ENCODE results near the gene ZRANB1. TPM values are rescaled to one million over a fixed set of nuclear protein-coding genes. Genes with fewer than 3 reads are reported as not detected.

The ZRANB1 gene
- total RNA-seq, 2 experiments from 2014 or later: 14.5 to 17.0 TPM

GRCh38 chr10:124916585-124917427, 25.1 kb upstream of the ZRANB1 start:
- H3K27ac ChIP-seq (ENCODE audit: low read depth, low read length, poor library complexity, severe bottlenecking): peak overlapping the region; percentile 63
- no TSS peak for BruUV-seq (replicated peaks)
- intact Hi-C loops (cut with micrococcal nuclease; ENCODE audit: unreplicated experiment): loop anchor here (1.0 to 5.0 kb wide), 5 partner anchors 70 to 380 kb away; partner anchors contain the start of genes ABRAXAS2 and FAM53B
- peaks cover 12% of the 10 kb centered on the region; the same call in 1 of the 2 replicates for H4K20me1 ChIP-seq (ENCODE audit: insufficient read depth, low read length)
- DNase-seq (ENCODE audit: low spot score): peak; percentile 97
- peak overlapping the region; percentile 99 for H3K4me2 ChIP-seq (ENCODE audit: low read length)
- POLR2A ChIA-PET: interaction anchor here (0.6 to 2.2 kb wide), 14 partner anchors 10 to 171 kb away, joined by 3 to 11 read pairs (median 4); partner anchors contain the start of gene ABRAXAS2
- peak overlapping the region; percentile 92 for H3K4me3 ChIP-seq (ENCODE audit: low read depth, low read length, poor library complexity, severe bottlenecking)
- CTCF ChIA-PET (ENCODE audit: unreplicated experiment): no interaction called here
- TF ChIP-seq CTCF (conservative IDR thresholded peaks at IDR 0.05; ENCODE audit: low read length) (no peak), EZH2phosphoT487 (IDR thresholded peaks at IDR 0.05; ENCODE audit: borderline replicate concordance, low read depth, low read length) (no peak)
- H3K9me3 ChIP-seq (ENCODE audit: low read length): no peaks in the 10 kb centered on the region
- no peaks in the 10 kb centered on the region for H3K36me3 ChIP-seq (ENCODE audit: insufficient read depth, low read length)
- peak overlapping the region; percentile 96 for H2AFZ ChIP-seq (ENCODE audit: low read length)
- H3K79me2 ChIP-seq (ENCODE audit: insufficient read depth, low read depth, low read length): peaks cover 43% of the 10 kb centered on the region
- H3K9me2 ChIP-seq (ENCODE audit: insufficient read depth, low read length): no peaks in the 10 kb centered on the region
- H3K4me1 ChIP-seq (ENCODE audit: insufficient read depth, low read length, poor library complexity, severe bottlenecking): peaks cover 19% of the 10 kb centered on the region

- H3K4me1 ChIP-seq (ENCODE audit: insufficient read depth, low read length, poor library complexity, severe bottlenecking): peaks cover 19% of the 10 kb centered on the region
- no peaks in the 10 kb centered on the region for H3K9me2 ChIP-seq (ENCODE audit: insufficient read depth, low read length)
- no peaks in the 10 kb centered on the region for H3K9me3 ChIP-seq (ENCODE audit: low read length)
- intact Hi-C loops (cut with micrococcal nuclease; ENCODE audit: unreplicated experiment): loop anchor here (5.0 kb wide), 3 partner anchors 70 to 380 kb away; partner anchors contain the start of gene ABRAXAS2
- H3K4me3 ChIP-seq (ENCODE audit: low read depth, low read length, poor library complexity, severe bottlenecking): peak overlapping the region; percentile 92
- BruUV-seq (replicated peaks): no TSS peak
- DNase-seq (ENCODE audit: low spot score): peak; percentile 30
- ChIA-PET POLR2A (no interaction called here), CTCF (ENCODE audit: unreplicated experiment) (no interaction called here)
- peaks cover 12% of the 10 kb centered on the region; the same call in 1 of the 2 replicates for H4K20me1 ChIP-seq (ENCODE audit: insufficient read depth, low read length)
- peaks cover 50% of the 10 kb centered on the region for H3K79me2 ChIP-seq (ENCODE audit: insufficient read depth, low read depth, low read length)
- H3K36me3 ChIP-seq (ENCODE audit: insufficient read depth, low read length): peaks cover 3% of the 10 kb centered on the region
- H2AFZ ChIP-seq (ENCODE audit: low read length): no peak overlapping the region
- peak overlapping the region; percentile 94 for H3K4me2 ChIP-seq (ENCODE audit: low read length)
- TF ChIP-seq CTCF (conservative IDR thresholded peaks at IDR 0.05; ENCODE audit: low read length) (no peak), EZH2phosphoT487 (IDR thresholded peaks at IDR 0.05; ENCODE audit: borderline replicate concordance, low read depth, low read length) (no peak)
- peak overlapping the region; percentile 36 for H3K27ac ChIP-seq (ENCODE audit: low read depth, low read length, poor library complexity, severe bottlenecking)
Measured at GRCh38 chr10:124917428-124918190, 24.3 kb upstream of the ZRANB1 start.

Measured in OCI-LY7 (cell line).